ENCODE results near the gene KLK2.
"Not testable (repeated sequence)": the region's sequence is repeated elsewhere in the genome, so short reads cannot be mapped to it uniquely, and the experiment has no call there.

Gene KLK2

GRCh38 chr19:50894478-50895356, 21.5 kb downstream of the KLK2 start:
- DNase-seq (ENCODE audit: low read depth in 2 of 2): no peak

GRCh38 chr19:50896089-50896590, 22.9 kb downstream of the KLK2 start:
- DNase-seq (ENCODE audit: low read depth in 2 of 2): not testable (repeated sequence)

- DNase-seq (ENCODE audit: low read depth in 2 of 2): no peak
Measured at GRCh38 chr19:50896591-50897190, 23.5 kb downstream of the KLK2 start.

- no peak for DNase-seq (ENCODE audit: low read depth in 2 of 2)
Measured at GRCh38 chr19:50897191-50897607, 24.0 kb downstream of the KLK2 start.

- no peak for DNase-seq (ENCODE audit: low read depth in 2 of 2)
Measured at GRCh38 chr19:50897612-50898011, 24.4 kb downstream of the KLK2 start.

GRCh38 chr19:50898018-50898417, 24.8 kb downstream of the KLK2 start:
- no peak for DNase-seq (ENCODE audit: low read depth in 2 of 2)

- DNase-seq (ENCODE audit: low read depth in 2 of 2): no peak
Measured at GRCh38 chr19:50899569-50899968, 26.3 kb downstream of the KLK2 start.

GRCh38 chr19:50902640-50903039, 29.4 kb downstream of the KLK2 start:
- no peak for DNase-seq (ENCODE audit: low read depth in 2 of 2)

GRCh38 chr19:50906217-50906616, 33.0 kb downstream of the KLK2 start:
- DNase-seq (ENCODE audit: low read depth in 2 of 2): peak; percentile 25 to 45

- no peak for DNase-seq (ENCODE audit: low read depth in 2 of 2)
Measured at GRCh38 chr19:50908336-50908735, 35.1 kb downstream of the KLK2 start.

- DNase-seq (ENCODE audit: low read depth in 2 of 2): peak; percentile 36 to 47
Measured at GRCh38 chr19:50909240-50910070, 36.2 kb downstream of the KLK2 start.

- no peak for DNase-seq (ENCODE audit: low read depth in 2 of 2)
Measured at GRCh38 chr19:50910722-50911121, 37.5 kb downstream of the KLK2 start.

- DNase-seq (ENCODE audit: low read depth in 2 of 2): no peak
Measured at GRCh38 chr19:50911206-50912101, 38.2 kb downstream of the KLK2 start, which contains the start of gene KLK4. Gene KLK4, minus strand, starts transcription at chr19:50911395. Its CDS starts 657 bp downstream, at chr19:50910738.

- no peak for DNase-seq (ENCODE audit: low read depth in 2 of 2)
Measured at GRCh38 chr19:50912102-50912599, 38.9 kb downstream of the KLK2 start.

GRCh38 chr19:50912727-50913716, 39.8 kb downstream of the KLK2 start:
- peak; percentile 11 to 29 for DNase-seq (ENCODE audit: low read depth in 2 of 2)

GRCh38 chr19:50916069-50916468, 42.8 kb downstream of the KLK2 start:
- DNase-seq (ENCODE audit: low read depth in 2 of 2): no peak

GRCh38 chr19:50921426-50922316, 48.4 kb downstream of the KLK2 start:
- no peak for DNase-seq (ENCODE audit: low read depth in 2 of 2)

- DNase-seq (ENCODE audit: low read depth in 2 of 2): peak; percentile 64 to 74
Measured at GRCh38 chr19:50922317-50922853, 49.1 kb downstream of the KLK2 start.

Measured in stimulated activated CD4-positive, alpha-beta T cell treated with anti-CD3 and anti-CD28 coated beads, Interleukin-4, amount 100 ng/mL, for 48 hours (primary cell).